Astrocyte of the spinal cord (primary cell): Measurements from ENCODE around the gene SLC14A1.

Experiments
- DNase-seq: peaks from one replicate; pipeline ENCODE4 v3.0.0; 2011; ENCODE audit warnings: low read depth, low spot score
- H3K4me3 ChIP-seq: 2 replicates; pipeline ENCODE4 v1.5.1; 2011; ENCODE audit warnings: low read depth, mild to moderate bottlenecking, low read length, moderate library complexity
- in situ Hi-C: cut with HindIII; loops from 2 replicates; pipeline ENCODE4 v1.10.0; 2017; ENCODE audit warnings: low sequenced_read_pairs
- TF ChIP-seq, protein P1 (sequence below): IDR thresholded peaks from 2 replicates; pipeline ENCODE4 v1.5.1; 2012; ENCODE audit warnings: low read depth, mild to moderate bottlenecking, low read length, inconsistent platforms

The SLC14A1 gene

DNA sequence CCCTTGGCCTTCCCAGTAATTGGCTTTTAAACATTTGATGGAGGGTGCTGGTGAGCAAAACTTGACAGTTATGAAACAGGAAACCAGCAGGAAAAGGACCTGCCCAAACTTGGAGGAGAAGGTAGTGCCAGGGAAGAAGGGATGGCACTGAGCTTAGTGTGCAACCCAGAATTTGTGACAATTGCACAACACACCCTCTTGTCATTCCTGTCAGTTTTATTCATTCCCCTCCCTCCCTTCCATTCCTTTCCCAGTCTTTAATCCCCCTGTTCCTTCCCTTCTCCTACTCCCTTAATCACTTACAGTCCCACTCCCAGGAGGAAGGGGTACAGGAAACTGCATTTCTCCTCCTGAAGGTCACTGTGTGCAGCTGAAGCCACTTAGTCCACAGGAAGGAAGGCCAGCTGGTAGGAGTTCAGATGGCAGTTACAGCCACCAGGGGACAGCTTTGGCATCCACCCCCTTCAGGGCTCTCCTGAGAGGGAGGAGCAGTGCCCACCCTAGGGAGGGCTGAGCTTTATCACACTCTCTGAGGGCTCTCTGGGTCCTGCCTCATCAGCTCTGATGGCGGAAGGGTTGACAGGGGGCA, 77.5 kb downstream of the SLC14A1 start:
- H3K4me3 ChIP-seq: no peak overlapping the region
- TF ChIP-seq, protein P1, sequence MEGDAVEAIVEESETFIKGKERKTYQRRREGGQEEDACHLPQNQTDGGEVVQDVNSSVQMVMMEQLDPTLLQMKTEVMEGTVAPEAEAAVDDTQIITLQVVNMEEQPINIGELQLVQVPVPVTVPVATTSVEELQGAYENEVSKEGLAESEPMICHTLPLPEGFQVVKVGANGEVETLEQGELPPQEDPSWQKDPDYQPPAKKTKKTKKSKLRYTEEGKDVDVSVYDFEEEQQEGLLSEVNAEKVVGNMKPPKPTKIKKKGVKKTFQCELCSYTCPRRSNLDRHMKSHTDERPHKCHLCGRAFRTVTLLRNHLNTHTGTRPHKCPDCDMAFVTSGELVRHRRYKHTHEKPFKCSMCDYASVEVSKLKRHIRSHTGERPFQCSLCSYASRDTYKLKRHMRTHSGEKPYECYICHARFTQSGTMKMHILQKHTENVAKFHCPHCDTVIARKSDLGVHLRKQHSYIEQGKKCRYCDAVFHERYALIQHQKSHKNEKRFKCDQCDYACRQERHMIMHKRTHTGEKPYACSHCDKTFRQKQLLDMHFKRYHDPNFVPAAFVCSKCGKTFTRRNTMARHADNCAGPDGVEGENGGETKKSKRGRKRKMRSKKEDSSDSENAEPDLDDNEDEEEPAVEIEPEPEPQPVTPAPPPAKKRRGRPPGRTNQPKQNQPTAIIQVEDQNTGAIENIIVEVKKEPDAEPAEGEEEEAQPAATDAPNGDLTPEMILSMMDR: no peak
- in situ Hi-C loops: no loop called here

More for the DNA sequence above, 77.5 kb downstream of the SLC14A1 start:
- no peak for DNase-seq
